WERI-Rb-1 (cell line): ENCODE data around the gene MARCHF7.

Experiments used
- DNase-seq: peaks from one replicate; pipeline ENCODE4 v3.0.0-alpha.2; 2020
- H3K27ac ChIP-seq: fragments of 250-450 bp; sonication (Bioruptor Pico); 2 replicates; pipeline ENCODE4 v1.5.1; 2020; ENCODE audit warnings: mild to moderate bottlenecking, moderate library complexity
- H3K27me3 ChIP-seq: fragments of 250-450 bp; sonication (Bioruptor Pico); 2 replicates; pipeline ENCODE4 v1.5.1; 2021; ENCODE audit warnings: mild to moderate bottlenecking, low read depth, moderate library complexity; ENCODE audit not compliant: insufficient read depth, severe bottlenecking
- H3K36me3 ChIP-seq: fragments of 250-450 bp; sonication (Bioruptor Pico); 2 replicates; pipeline ENCODE4 v1.5.1; 2020; ENCODE audit warnings: mild to moderate bottlenecking, moderate library complexity
- H3K4me3 ChIP-seq: 2 replicates; pipeline ENCODE4 v1.5.1; 2011; ENCODE audit warnings: low read depth, mild to moderate bottlenecking, control low read depth, low read length
- H3K9me3 ChIP-seq: fragments of 250-450 bp; sonication (Bioruptor Pico); 2 replicates; pipeline ENCODE4 v1.5.1; 2021; ENCODE audit warnings: mild to moderate bottlenecking, moderate library complexity; ENCODE audit not compliant: severe bottlenecking
- CTCF ChIP-seq: IDR thresholded peaks from 2 replicates; pipeline ENCODE4 v1.5.1; 2011; ENCODE audit warnings: low read depth, mild to moderate bottlenecking, control low read depth, inconsistent platforms, low read length

MARCHF7 gene

GRCh38 chr2:159708066-159708760, 4.1 kb upstream of the MARCHF7 start:
- Histone ChIP-seq H3K36me3 (peaks cover 5% of the 10 kb centered on the region), H3K27me3 (no peaks in the 10 kb centered on the region), H3K27ac (no peak overlapping the region), H3K4me3 (no peak overlapping the region), H3K9me3 (no peaks in the 10 kb centered on the region)
- no peak for DNase-seq
- no peak for TF ChIP-seq CTCF

- Histone ChIP-seq H3K27me3 (no peaks in the 10 kb centered on the region), H3K4me3 (no peak overlapping the region), H3K36me3 (peaks cover 25% of the 10 kb centered on the region), H3K9me3 (no peaks in the 10 kb centered on the region), H3K27ac (no peak overlapping the region)
- DNase-seq, result no peak
- no peak for TF ChIP-seq CTCF
These were observed 1.6 kb upstream of the MARCHF7 start for GRCh38 chr2:159710601-159711180.

GRCh38 chr2:159711562-159712142, 654 bp upstream of the MARCHF7 start:
- H3K36me3 ChIP-seq, result peaks cover 34% of the 10 kb centered on the region
- peak overlapping the region; percentile 98 for H3K27ac ChIP-seq
- DNase-seq, result no peak
- peak overlapping the region; percentile 78 for H3K4me3 ChIP-seq
- H3K27me3 ChIP-seq, result no peaks in the 10 kb centered on the region
- no peaks in the 10 kb centered on the region for H3K9me3 ChIP-seq
- TF ChIP-seq CTCF, result no peak

GRCh38 chr2:159712929-159713420, 669 bp downstream of the MARCHF7 start:
- peak overlapping the region; percentile 98 for H3K27ac ChIP-seq
- DNase-seq, result no peak
- H3K4me3 ChIP-seq, result peak overlapping the region; percentile 78
- no peaks in the 10 kb centered on the region for H3K27me3 ChIP-seq
- TF ChIP-seq CTCF, result no peak
- H3K36me3 ChIP-seq, result peaks cover 47% of the 10 kb centered on the region
- H3K9me3 ChIP-seq, result no peaks in the 10 kb centered on the region

GRCh38 chr2:159713631-159714246, 1.4 kb downstream of the MARCHF7 start:
- peaks cover 54% of the 10 kb centered on the region for H3K36me3 ChIP-seq
- no peak for TF ChIP-seq CTCF
- no peaks in the 10 kb centered on the region for H3K9me3 ChIP-seq
- H3K27ac ChIP-seq, result peak overlapping the region; percentile 98
- peak overlapping the region; percentile 78 for H3K4me3 ChIP-seq
- no peak for DNase-seq
- no peaks in the 10 kb centered on the region for H3K27me3 ChIP-seq
